Ascending aorta (tissue), 2 donors: ENCODE measurements around the gene DCPS. TPM values are rescaled to one million over a fixed set of nuclear protein-coding genes. Genes with fewer than 3 reads are reported as not detected.
"Not testable (repeated sequence)": the region's sequence is repeated elsewhere in the genome, so short reads cannot be mapped to it uniquely, and the experiment has no call there.

Experiments used
- DNase-seq, 2 donors: peaks; one replicate each; pipeline ENCODE4 v3.0.0-alpha.2; 2019; ENCODE audit warnings: low spot score in 2 of 2
- H3K27ac ChIP-seq, 2 donors: fragments of 200-600 bp; sonication (generic); one replicate each; pipeline ENCODE4 v1.5.1; 2016 to 2017; ENCODE audit warnings: mild to moderate bottlenecking in 1 of 2
- H3K27me3 ChIP-seq: fragments of 200-600 bp; sonication (generic); one replicate; pipeline ENCODE4 v1.5.1; 2017
- H3K36me3 ChIP-seq, 2 donors: fragments of 200-600 bp; sonication (generic); one replicate each; pipeline ENCODE4 v1.5.1; 2016
- H3K4me1 ChIP-seq, 2 donors: fragments of 200-600 bp; sonication (generic); one replicate each; pipeline ENCODE4 v1.5.1; 2016 to 2017; ENCODE audit warnings: mild to moderate bottlenecking in 1 of 2
- H3K4me3 ChIP-seq, 2 donors: fragments of 200-600 bp; sonication (generic); one replicate each; pipeline ENCODE4 v1.5.1; 2016 to 2017; ENCODE audit warnings: mild to moderate bottlenecking in 1 of 2
- H3K9me3 ChIP-seq, 2 donors: fragments of 200-600 bp; sonication (generic); one replicate each; pipeline ENCODE4 v1.5.1; 2016
- intact Hi-C: fragments of 100-400 bp; cut with DNase I; formaldehyde crosslinking; loops from one replicate; pipeline ENCODE4 v1.15.1; 2023
- total RNA-seq: library from RNA; depleted of rRNA; stranded (reverse); fragments of >200 nt; gene quantifications from one replicate; pipeline ENCODE4 v1.1.0, GENCODE V29; 2016
- TF ChIP-seq, protein P1 (sequence below), 3 experiments: fragments of 200-600 bp in 2 of 3; fragments of 450-650 bp in 1 of 3; sonication (generic) in 2 of 3; IDR thresholded peaks; one replicate each; pipeline ENCODE4 v1.5.1; 2016 to 2019; ENCODE audit warnings: antibody characterized with exemption in 3 of 3, mild to moderate bottlenecking in 1 of 3, moderate library complexity in 1 of 3

The DCPS gene
- total RNA-seq, 1 donor from 2014 or later: 19.6 TPM

DNA sequence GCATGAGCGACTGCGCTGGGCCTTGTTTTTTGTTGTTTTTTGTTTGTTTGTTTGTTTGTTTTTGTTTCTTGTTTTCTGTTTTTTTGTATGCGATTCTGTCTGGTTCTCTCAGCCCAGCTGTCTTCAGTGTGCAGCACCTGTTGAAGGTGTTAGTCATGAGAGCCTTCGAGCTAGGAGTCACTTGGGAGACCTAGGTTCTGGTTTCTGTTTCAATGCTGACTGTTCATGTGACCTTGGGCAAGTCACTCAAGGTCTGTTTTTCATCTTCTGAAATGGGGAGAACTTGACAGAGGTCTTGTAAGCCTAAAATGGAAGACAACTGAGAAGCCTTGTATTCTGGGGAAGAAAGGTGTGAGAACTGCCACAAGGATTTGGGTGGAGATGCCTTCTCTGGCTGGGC lies 1.8 kb downstream of the DCPS start:
- DNase-seq: no peak

DNA sequence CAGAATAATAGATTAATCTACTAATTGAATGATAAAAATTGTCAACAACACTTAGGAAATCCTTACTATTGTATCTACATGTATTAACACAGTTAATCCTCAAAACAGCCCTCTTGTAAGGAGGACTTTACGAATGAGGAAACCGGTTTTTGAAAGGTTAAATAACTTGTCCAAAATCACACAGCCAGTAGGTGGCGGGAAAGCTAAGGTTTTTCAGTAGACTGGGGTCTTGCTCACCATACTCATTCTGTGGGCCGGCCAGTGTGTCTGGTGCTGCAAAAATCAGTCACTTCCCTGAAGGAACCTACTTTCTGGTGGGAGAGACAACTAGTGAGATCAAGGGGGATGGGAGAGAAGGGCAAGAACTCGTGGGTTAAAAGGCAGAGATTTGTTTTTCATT lies 3.8 kb downstream of the DCPS start:
- intact Hi-C loops: no loop called here
- H3K27ac ChIP-seq: no peak overlapping the region

More for the DNA sequence above, 1.8 kb downstream of the DCPS start:
- TF ChIP-seq, protein P1, sequence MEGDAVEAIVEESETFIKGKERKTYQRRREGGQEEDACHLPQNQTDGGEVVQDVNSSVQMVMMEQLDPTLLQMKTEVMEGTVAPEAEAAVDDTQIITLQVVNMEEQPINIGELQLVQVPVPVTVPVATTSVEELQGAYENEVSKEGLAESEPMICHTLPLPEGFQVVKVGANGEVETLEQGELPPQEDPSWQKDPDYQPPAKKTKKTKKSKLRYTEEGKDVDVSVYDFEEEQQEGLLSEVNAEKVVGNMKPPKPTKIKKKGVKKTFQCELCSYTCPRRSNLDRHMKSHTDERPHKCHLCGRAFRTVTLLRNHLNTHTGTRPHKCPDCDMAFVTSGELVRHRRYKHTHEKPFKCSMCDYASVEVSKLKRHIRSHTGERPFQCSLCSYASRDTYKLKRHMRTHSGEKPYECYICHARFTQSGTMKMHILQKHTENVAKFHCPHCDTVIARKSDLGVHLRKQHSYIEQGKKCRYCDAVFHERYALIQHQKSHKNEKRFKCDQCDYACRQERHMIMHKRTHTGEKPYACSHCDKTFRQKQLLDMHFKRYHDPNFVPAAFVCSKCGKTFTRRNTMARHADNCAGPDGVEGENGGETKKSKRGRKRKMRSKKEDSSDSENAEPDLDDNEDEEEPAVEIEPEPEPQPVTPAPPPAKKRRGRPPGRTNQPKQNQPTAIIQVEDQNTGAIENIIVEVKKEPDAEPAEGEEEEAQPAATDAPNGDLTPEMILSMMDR (IDR thresholded peaks at IDR 0.05): no peak
- Histone ChIP-seq H3K27ac (no peak overlapping the region), H3K9me3 (no peaks in the 10 kb centered on the region), H3K4me1 (peaks cover 0 to 6% of the 10 kb centered on the region in 2 donors), H3K4me3 (no peak overlapping the region), H3K27me3 (no peaks in the 10 kb centered on the region), H3K36me3 (peaks cover under 1 to 9% of the 10 kb centered on the region in 2 donors)
- intact Hi-C loops: loop anchor here (2.0 kb wide), 1 partner anchor 109 kb away; no protein-coding TSS in a partner anchor

DNA sequence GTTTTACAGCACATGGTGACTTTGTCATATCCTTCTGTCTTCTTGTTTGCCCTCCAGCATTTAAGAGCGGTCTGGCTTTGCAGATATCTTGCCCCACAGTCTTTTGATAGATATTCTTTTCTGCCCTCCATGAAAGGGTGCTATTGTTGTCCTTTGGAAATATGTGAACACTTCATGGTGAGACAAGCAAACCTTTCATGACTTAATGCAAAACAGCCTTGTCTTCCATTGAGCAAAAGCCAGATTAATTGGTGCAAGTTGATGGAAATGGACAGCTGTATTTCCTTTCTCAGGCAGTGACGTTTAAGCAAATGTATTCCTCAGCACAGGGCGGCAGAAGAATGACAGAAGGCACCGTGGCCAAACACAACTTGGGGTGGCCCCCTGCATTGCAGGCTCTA lies 4.4 kb downstream of the DCPS start:
- no peak for DNase-seq
- Histone ChIP-seq H3K36me3 (peaks cover 3 to 4% of the 10 kb centered on the region in 2 donors), H3K27me3 (no peaks in the 10 kb centered on the region), H3K4me1 (peaks cover 0 to 6% of the 10 kb centered on the region in 2 donors), H3K27ac (no peak overlapping the region), H3K9me3 (no peaks in the 10 kb centered on the region), H3K4me3 (no peak overlapping the region)
- intact Hi-C loops: no loop called here
- TF ChIP-seq, protein P1 (IDR thresholded peaks at IDR 0.05): no peak

More for the DNA sequence above, 3.8 kb downstream of the DCPS start:
- DNase-seq: no peak
- Histone ChIP-seq H3K27me3 (no peaks in the 10 kb centered on the region), H3K4me3 (no peak overlapping the region), H3K4me1 (peaks cover 0 to 6% of the 10 kb centered on the region in 2 donors), H3K36me3 (peaks cover 3 to 4% of the 10 kb centered on the region in 2 donors), H3K9me3 (no peaks in the 10 kb centered on the region)
- TF ChIP-seq, protein P1 (IDR thresholded peaks at IDR 0.05): peak in 2 of 3 experiments; percentile 15 to 25

GRCh38 chr11:126308771-126309170 lies 4.9 kb downstream of the DCPS start:
- H3K27me3 ChIP-seq, intact Hi-C loops, H3K36me3 ChIP-seq, DNase-seq, H3K4me3 ChIP-seq, H3K4me1 ChIP-seq, H3K9me3 ChIP-seq, H3K27ac ChIP-seq: not testable (repeated sequence)

DNA sequence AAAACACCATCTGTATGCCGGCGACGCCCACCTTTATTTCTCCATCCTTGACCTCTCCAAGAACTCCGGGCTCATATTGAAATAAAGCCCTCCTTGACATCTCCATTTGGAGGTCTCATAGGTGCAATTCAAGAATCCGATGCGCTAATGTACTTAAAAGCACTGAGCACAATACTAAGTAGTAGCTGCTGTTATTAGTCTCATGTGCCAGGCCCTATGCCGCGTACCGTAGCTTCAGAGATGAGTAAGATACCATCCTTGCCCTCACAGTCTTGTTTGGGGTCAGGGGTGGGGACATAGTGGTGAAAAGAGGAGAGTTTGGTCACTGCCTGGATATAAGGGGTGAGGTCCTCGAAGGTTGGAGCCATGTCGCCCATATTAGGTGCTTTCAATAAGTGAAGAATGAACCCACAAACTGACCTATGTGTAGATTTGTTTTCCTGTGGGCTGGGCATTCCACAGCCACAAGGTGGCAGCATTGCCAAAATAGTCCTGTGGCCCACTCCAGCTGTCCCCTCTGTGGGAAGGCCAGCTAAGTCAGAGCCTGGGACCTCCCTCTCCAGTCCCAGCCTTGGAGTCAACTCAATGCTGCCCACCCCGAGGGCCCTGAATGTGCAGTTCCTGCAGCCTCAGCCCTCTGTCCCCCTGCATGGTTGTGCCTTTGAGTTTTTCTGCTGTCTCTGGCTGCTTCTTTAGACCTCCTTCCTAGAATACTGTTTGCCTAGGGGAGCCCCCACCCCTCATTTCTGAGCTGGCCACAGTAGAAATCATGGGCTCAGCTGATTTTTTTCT lies 6.5 kb downstream of the DCPS start:
- Histone ChIP-seq H3K27me3 (no peaks in the 10 kb centered on the region), H3K27ac (no peak overlapping the region), H3K9me3 (no peaks in the 10 kb centered on the region), H3K4me3 (no peak overlapping the region), H3K36me3 (peaks cover 3 to 4% of the 10 kb centered on the region in 2 donors), H3K4me1 (no peaks in the 10 kb centered on the region)
- TF ChIP-seq, protein P1 (IDR thresholded peaks at IDR 0.05): peak; percentile 78 to 90 (median 80)
- intact Hi-C loops: loop anchor here (1.0 to 2.0 kb wide), 2 partner anchors 38 to 170 kb away; no protein-coding TSS in a partner anchor
- peak in 1 of 2 donors; percentile 83 for DNase-seq

- Histone ChIP-seq H3K9me3 (no peaks in the 10 kb centered on the region), H3K4me3 (no peak overlapping the region), H3K36me3 (peaks cover 3 to 4% of the 10 kb centered on the region in 2 donors), H3K27ac (no peak overlapping the region), H3K4me1 (no peaks in the 10 kb centered on the region), H3K27me3 (no peaks in the 10 kb centered on the region)
- TF ChIP-seq, protein P1 (IDR thresholded peaks at IDR 0.05): no peak
- intact Hi-C loops: loop anchor here (1.0 to 2.0 kb wide), 2 partner anchors 38 to 169 kb away; no protein-coding TSS in a partner anchor
- DNase-seq: no peak
Observed at GRCh38 chr11:126310992-126311310, 7.1 kb downstream of the DCPS start.
